ENCODE measurements around the gene CA10.

CA10 gene

DNA sequence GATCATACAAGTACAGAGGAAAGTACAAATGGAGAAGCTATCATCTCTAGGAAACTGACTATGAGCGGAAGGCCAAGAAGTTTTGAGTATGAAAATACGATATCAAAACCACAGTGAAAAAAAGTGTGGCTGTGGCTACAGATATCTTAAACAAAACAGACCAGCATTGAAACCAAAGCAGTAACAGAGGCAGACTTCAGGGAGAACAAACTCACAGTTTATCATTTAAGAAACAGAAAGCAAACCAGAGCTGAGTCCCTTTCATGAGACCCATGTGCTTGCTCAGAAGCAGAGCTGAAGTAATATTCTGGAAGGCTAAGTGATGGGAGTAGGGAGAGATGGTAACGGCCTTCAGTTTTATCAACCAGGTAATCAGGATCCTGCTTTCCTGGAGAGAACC, 317.8 kb downstream of the CA10 start:
- H2AFZ ChIP-seq (ENCODE audit: insufficient read depth, low read length, poor library complexity): no peak overlapping the region
- H3K27me3 ChIP-seq (ENCODE audit: insufficient read depth, low read length): no peaks in the 10 kb centered on the region
- no peak overlapping the region for H3K14ac ChIP-seq (ENCODE audit: low read length)
- H3K4me3 ChIP-seq (ENCODE audit: low read depth, low read length): no peak overlapping the region
- H4K91ac ChIP-seq (ENCODE audit: low read depth, low read length): no peak overlapping the region
- H2BK5ac ChIP-seq (ENCODE audit: low read depth, low read length, poor library complexity): no peak overlapping the region
- no peak for DNase-seq
- no peaks in the 10 kb centered on the region for H3K36me3 ChIP-seq (ENCODE audit: control insufficient read depth in 1 of 2, insufficient read depth in 2 of 2, low read length in 2 of 2)
- no peaks in the 10 kb centered on the region for H3K79me2 ChIP-seq (ENCODE audit: control insufficient read depth, insufficient read depth, low read length, poor library complexity)
- no peak overlapping the region for H3K27ac ChIP-seq (ENCODE audit: low read depth, low read length)
- H2AK5ac ChIP-seq (ENCODE audit: low read length): no peak overlapping the region
- no peaks in the 10 kb centered on the region for H3K9me3 ChIP-seq (ENCODE audit: insufficient read depth, low read depth, low read length)
- H3K79me1 ChIP-seq (ENCODE audit: low read length): no peaks in the 10 kb centered on the region
- WGBS (ENCODE audit: extremely low coverage, insufficient coverage, insufficient read length): no CpG with 5 or more reads among the region's 3 CpGs
- H2BK12ac ChIP-seq (ENCODE audit: low read length): no peak overlapping the region
- H4K8ac ChIP-seq (ENCODE audit: low read depth, low read length): no peak overlapping the region
- no peaks in the 10 kb centered on the region for H3K4me1 ChIP-seq (ENCODE audit: control insufficient read depth in 1 of 2, insufficient read depth in 2 of 2, low read length in 2 of 2)
- H3K23ac ChIP-seq (ENCODE audit: low read length): no peak overlapping the region
- H3K9ac ChIP-seq (ENCODE audit: low read length): no peak overlapping the region
- H3K18ac ChIP-seq (ENCODE audit: low read length): no peak overlapping the region
- H3K4ac ChIP-seq (ENCODE audit: low read depth, low read length): no peak overlapping the region
- no peak overlapping the region for H4K12ac ChIP-seq (ENCODE audit: low read depth, low read length)
- H3K4me2 ChIP-seq (ENCODE audit: low read length): no peak overlapping the region
- no peak overlapping the region for H2BK120ac ChIP-seq (ENCODE audit: insufficient read depth, low read length, poor library complexity)

DNA sequence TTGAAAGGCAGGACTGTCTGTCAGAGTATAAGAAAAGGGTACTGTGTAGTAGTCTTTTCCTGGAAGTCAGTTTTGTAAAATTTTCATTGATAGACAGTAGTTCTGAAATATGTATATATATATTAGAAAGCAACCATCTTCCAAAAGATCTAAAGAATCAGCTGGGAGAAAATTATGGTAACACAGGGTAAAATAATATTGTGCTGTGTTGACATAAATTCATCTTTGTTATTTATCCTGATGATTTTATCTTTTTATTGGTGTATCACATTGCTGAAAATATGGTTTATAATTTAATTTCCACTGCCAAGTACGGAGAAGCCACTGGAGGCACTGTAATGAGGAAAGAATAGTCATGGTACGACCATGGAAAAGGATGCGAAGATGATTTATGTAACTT, 324.9 kb downstream of the CA10 start:
- no peak overlapping the region for H2BK5ac ChIP-seq (ENCODE audit: low read depth, low read length, poor library complexity)
- H3K27me3 ChIP-seq (ENCODE audit: insufficient read depth, low read length): no peaks in the 10 kb centered on the region
- H3K79me1 ChIP-seq (ENCODE audit: low read length): no peaks in the 10 kb centered on the region
- H2AFZ ChIP-seq (ENCODE audit: insufficient read depth, low read length, poor library complexity): no peak overlapping the region
- H3K23ac ChIP-seq (ENCODE audit: low read length): no peak overlapping the region
- H4K8ac ChIP-seq (ENCODE audit: low read depth, low read length): no peak overlapping the region
- H4K91ac ChIP-seq (ENCODE audit: low read depth, low read length): no peak overlapping the region
- H3K4me3 ChIP-seq (ENCODE audit: low read depth, low read length): no peak overlapping the region
- no peak overlapping the region for H4K12ac ChIP-seq (ENCODE audit: low read depth, low read length)
- no peak overlapping the region for H2AK5ac ChIP-seq (ENCODE audit: low read length)
- no peak overlapping the region for H3K27ac ChIP-seq (ENCODE audit: low read depth, low read length)
- no peak overlapping the region for H2BK120ac ChIP-seq (ENCODE audit: insufficient read depth, low read length, poor library complexity)
- H3K9me3 ChIP-seq (ENCODE audit: insufficient read depth, low read depth, low read length): no peaks in the 10 kb centered on the region
- no peak for DNase-seq
- no peaks in the 10 kb centered on the region for H3K79me2 ChIP-seq (ENCODE audit: control insufficient read depth, insufficient read depth, low read length, poor library complexity)
- H3K36me3 ChIP-seq (ENCODE audit: control insufficient read depth in 1 of 2, insufficient read depth in 2 of 2, low read length in 2 of 2): no peaks in the 10 kb centered on the region
- no peak overlapping the region for H3K4ac ChIP-seq (ENCODE audit: low read depth, low read length)
- no peaks in the 10 kb centered on the region for H3K4me1 ChIP-seq (ENCODE audit: control insufficient read depth in 1 of 2, insufficient read depth in 2 of 2, low read length in 2 of 2)
- no peak overlapping the region for H3K14ac ChIP-seq (ENCODE audit: low read length)
- H3K18ac ChIP-seq (ENCODE audit: low read length): no peak overlapping the region
- H2BK12ac ChIP-seq (ENCODE audit: low read length): no peak overlapping the region
- H3K4me2 ChIP-seq (ENCODE audit: low read length): no peak overlapping the region
- WGBS (ENCODE audit: extremely low coverage, insufficient coverage, insufficient read length): no CpG with 5 or more reads among the region's 3 CpGs
- H3K9ac ChIP-seq (ENCODE audit: low read length): no peak overlapping the region

DNA sequence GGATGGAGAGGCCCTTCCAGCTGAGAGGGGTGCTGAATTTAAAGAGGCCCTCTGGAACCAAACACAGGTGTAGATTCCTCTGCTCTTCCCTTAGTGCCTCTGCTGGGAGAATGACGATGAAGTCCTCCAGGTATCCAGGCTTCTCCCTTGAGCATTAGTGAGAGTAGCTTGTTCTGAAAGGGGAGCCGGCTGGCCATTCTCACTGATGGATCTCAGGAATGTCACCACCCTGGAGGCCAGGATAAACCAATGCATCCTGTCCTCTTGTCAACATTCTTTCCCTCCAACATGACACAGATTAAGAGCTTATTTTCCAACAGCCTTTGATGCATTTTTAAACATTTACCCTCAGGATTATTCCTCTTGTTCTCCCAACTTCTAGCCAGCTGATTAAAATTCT, 325.5 kb downstream of the CA10 start:
- Histone ChIP-seq H3K18ac (ENCODE audit: low read length) (no peak overlapping the region), H4K91ac (ENCODE audit: low read depth, low read length) (no peak overlapping the region), H3K4me2 (ENCODE audit: low read length) (no peak overlapping the region), H3K9me3 (ENCODE audit: insufficient read depth, low read depth, low read length) (no peaks in the 10 kb centered on the region), H3K27me3 (ENCODE audit: insufficient read depth, low read length) (no peaks in the 10 kb centered on the region), H3K9ac (ENCODE audit: low read length) (no peak overlapping the region), H4K12ac (ENCODE audit: low read depth, low read length) (no peak overlapping the region), H3K14ac (ENCODE audit: low read length) (no peak overlapping the region), H3K36me3 (ENCODE audit: control insufficient read depth in 1 of 2, insufficient read depth in 2 of 2, low read length in 2 of 2) (no peaks in the 10 kb centered on the region), H3K4ac (ENCODE audit: low read depth, low read length) (no peak overlapping the region), H2AFZ (ENCODE audit: insufficient read depth, low read length, poor library complexity) (no peak overlapping the region), H3K27ac (ENCODE audit: low read depth, low read length) (no peak overlapping the region), H2BK12ac (ENCODE audit: low read length) (no peak overlapping the region), H3K79me1 (ENCODE audit: low read length) (no peaks in the 10 kb centered on the region), H3K4me3 (ENCODE audit: low read depth, low read length) (no peak overlapping the region), H2BK120ac (ENCODE audit: insufficient read depth, low read length, poor library complexity) (no peak overlapping the region), H3K23ac (ENCODE audit: low read length) (no peak overlapping the region), H3K4me1 (ENCODE audit: control insufficient read depth in 1 of 2, insufficient read depth in 2 of 2, low read length in 2 of 2) (no peaks in the 10 kb centered on the region), H2AK5ac (ENCODE audit: low read length) (no peak overlapping the region), H4K8ac (ENCODE audit: low read depth, low read length) (no peak overlapping the region), H3K79me2 (ENCODE audit: control insufficient read depth, insufficient read depth, low read length, poor library complexity) (no peaks in the 10 kb centered on the region), H2BK5ac (ENCODE audit: low read depth, low read length, poor library complexity) (no peak overlapping the region)
- no CpG with 5 or more reads among the region's 2 CpGs for WGBS (ENCODE audit: extremely low coverage, insufficient coverage, insufficient read length)
- DNase-seq: no peak

DNA sequence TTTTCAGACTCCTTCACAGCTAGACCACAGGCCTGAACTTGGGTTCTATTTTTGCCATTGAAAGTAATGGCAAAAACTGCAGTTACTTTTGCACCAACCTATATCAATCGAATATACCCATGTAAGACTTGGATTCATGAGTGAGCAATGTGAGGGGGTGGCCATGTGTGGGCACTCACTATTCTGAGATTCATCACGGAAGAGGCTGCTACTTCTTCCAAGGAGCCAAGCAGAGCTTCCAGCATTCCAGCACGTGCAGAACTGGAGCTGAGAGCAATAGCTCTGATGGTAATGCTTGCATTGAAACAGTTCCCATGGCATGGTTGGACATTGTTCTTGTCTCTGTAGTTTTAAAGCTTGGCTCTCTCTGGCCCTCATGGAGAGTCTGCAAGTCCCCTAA, 327.6 kb downstream of the CA10 start:
- Histone ChIP-seq H3K14ac (ENCODE audit: low read length) (no peak overlapping the region), H4K12ac (ENCODE audit: low read depth, low read length) (no peak overlapping the region), H3K27ac (ENCODE audit: low read depth, low read length) (no peak overlapping the region), H2BK5ac (ENCODE audit: low read depth, low read length, poor library complexity) (no peak overlapping the region), H3K9ac (ENCODE audit: low read length) (no peak overlapping the region), H3K27me3 (ENCODE audit: insufficient read depth, low read length) (no peaks in the 10 kb centered on the region), H2AK5ac (ENCODE audit: low read length) (no peak overlapping the region), H2AFZ (ENCODE audit: insufficient read depth, low read length, poor library complexity) (no peak overlapping the region), H3K4me3 (ENCODE audit: low read depth, low read length) (no peak overlapping the region), H2BK120ac (ENCODE audit: insufficient read depth, low read length, poor library complexity) (no peak overlapping the region), H4K8ac (ENCODE audit: low read depth, low read length) (no peak overlapping the region), H3K4me1 (ENCODE audit: control insufficient read depth in 1 of 2, insufficient read depth in 2 of 2, low read length in 2 of 2) (no peaks in the 10 kb centered on the region), H3K18ac (ENCODE audit: low read length) (no peak overlapping the region), H4K91ac (ENCODE audit: low read depth, low read length) (no peak overlapping the region), H2BK12ac (ENCODE audit: low read length) (no peak overlapping the region), H3K23ac (ENCODE audit: low read length) (no peak overlapping the region), H3K4me2 (ENCODE audit: low read length) (no peak overlapping the region), H3K9me3 (ENCODE audit: insufficient read depth, low read depth, low read length) (no peaks in the 10 kb centered on the region), H3K79me2 (ENCODE audit: control insufficient read depth, insufficient read depth, low read length, poor library complexity) (no peaks in the 10 kb centered on the region), H3K36me3 (ENCODE audit: control insufficient read depth in 1 of 2, insufficient read depth in 2 of 2, low read length in 2 of 2) (no peaks in the 10 kb centered on the region), H3K79me1 (ENCODE audit: low read length) (no peaks in the 10 kb centered on the region), H3K4ac (ENCODE audit: low read depth, low read length) (no peak overlapping the region)
- no peak for DNase-seq
- WGBS (ENCODE audit: extremely low coverage, insufficient coverage, insufficient read length): no CpG with 5 or more reads among the region's 3 CpGs

Data from trophoblast cell (in vitro differentiated cells and primary cell).